ENCODE data around the gene RPL36A. TPM values are rescaled to one million over a fixed set of nuclear protein-coding genes. Genes with fewer than 3 reads are reported as not detected.

The RPL36A gene
- total and polyA plus RNA-seq, 2 of the 13 experiments (the other 11 are each of a cell fraction or from before 2014, with no cell fraction given): 1,152 to 1,716 TPM

DNA sequence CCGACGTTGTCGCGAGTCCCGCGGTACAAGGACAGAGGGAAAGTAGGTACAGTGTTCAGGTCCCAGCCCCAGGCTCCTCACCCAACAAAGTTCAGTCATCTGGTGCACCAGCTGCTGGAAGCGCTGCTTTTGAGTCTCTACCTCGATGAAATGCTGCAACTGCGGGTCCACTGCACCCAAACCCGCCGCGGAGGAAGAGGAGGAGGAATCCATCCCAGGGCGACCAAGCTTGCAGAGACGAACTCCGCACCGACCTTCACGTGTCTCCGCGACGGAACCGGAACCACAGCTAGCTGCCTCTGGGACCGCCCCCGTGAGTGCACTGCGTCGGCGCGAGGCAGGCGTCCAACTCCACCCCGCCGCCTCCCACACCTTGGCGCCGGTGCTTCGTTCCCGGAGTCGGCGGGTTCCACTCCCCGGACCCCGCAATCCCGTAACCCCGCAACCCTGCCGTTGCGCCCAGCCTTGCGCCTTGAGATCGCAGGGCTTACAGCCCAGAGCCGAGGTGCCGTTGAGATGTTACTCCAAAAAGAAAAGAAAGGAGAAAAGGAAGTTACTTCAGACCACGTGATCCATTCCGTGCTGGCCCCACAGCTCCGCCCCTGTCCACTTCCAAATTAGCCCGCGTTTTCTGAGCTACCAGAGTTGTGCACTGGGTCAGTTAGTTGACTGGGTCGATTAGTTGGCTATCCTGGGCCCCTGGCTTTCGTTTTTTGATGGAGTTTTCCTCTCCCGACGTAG, 42.2 kb upstream of the RPL36A start, which contains the start of gene TIMM8A (continued):
- TF ChIP-seq, protein P1, sequence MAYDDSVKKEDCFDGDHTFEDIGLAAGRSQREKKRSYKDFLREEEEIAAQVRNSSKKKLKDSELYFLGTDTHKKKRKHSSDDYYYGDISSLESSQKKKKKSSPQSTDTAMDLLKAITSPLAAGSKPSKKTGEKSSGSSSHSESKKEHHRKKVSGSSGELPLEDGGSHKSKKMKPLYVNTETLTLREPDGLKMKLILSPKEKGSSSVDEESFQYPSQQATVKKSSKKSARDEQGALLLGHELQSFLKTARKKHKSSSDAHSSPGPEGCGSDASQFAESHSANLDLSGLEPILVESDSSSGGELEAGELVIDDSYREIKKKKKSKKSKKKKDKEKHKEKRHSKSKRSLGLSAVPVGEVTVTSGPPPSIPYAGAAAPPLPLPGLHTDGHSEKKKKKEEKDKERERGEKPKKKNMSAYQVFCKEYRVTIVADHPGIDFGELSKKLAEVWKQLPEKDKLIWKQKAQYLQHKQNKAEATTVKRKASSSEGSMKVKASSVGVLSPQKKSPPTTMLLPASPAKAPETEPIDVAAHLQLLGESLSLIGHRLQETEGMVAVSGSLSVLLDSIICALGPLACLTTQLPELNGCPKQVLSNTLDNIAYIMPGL (CRISPR knock-in tag; IDR thresholded peaks at IDR 0.05; ENCODE audit: borderline replicate concordance in 1 of 2, low read depth in 1 of 2): peak; percentile 29 to 42; a peak in 1 of 4 replicates
- no peak for TF ChIP-seq REPIN1 (CRISPR knock-in tag; IDR thresholded peaks at IDR 0.05; ENCODE audit: borderline replicate concordance, low read depth)
- no peak for TF ChIP-seq CBX5 (CRISPR knock-in tag; IDR thresholded peaks at IDR 0.05; ENCODE audit: borderline replicate concordance)
- TF ChIP-seq TARDBP (CRISPR knock-in tag; IDR thresholded peaks at IDR 0.05): no peak
- TF ChIP-seq, protein P2, sequence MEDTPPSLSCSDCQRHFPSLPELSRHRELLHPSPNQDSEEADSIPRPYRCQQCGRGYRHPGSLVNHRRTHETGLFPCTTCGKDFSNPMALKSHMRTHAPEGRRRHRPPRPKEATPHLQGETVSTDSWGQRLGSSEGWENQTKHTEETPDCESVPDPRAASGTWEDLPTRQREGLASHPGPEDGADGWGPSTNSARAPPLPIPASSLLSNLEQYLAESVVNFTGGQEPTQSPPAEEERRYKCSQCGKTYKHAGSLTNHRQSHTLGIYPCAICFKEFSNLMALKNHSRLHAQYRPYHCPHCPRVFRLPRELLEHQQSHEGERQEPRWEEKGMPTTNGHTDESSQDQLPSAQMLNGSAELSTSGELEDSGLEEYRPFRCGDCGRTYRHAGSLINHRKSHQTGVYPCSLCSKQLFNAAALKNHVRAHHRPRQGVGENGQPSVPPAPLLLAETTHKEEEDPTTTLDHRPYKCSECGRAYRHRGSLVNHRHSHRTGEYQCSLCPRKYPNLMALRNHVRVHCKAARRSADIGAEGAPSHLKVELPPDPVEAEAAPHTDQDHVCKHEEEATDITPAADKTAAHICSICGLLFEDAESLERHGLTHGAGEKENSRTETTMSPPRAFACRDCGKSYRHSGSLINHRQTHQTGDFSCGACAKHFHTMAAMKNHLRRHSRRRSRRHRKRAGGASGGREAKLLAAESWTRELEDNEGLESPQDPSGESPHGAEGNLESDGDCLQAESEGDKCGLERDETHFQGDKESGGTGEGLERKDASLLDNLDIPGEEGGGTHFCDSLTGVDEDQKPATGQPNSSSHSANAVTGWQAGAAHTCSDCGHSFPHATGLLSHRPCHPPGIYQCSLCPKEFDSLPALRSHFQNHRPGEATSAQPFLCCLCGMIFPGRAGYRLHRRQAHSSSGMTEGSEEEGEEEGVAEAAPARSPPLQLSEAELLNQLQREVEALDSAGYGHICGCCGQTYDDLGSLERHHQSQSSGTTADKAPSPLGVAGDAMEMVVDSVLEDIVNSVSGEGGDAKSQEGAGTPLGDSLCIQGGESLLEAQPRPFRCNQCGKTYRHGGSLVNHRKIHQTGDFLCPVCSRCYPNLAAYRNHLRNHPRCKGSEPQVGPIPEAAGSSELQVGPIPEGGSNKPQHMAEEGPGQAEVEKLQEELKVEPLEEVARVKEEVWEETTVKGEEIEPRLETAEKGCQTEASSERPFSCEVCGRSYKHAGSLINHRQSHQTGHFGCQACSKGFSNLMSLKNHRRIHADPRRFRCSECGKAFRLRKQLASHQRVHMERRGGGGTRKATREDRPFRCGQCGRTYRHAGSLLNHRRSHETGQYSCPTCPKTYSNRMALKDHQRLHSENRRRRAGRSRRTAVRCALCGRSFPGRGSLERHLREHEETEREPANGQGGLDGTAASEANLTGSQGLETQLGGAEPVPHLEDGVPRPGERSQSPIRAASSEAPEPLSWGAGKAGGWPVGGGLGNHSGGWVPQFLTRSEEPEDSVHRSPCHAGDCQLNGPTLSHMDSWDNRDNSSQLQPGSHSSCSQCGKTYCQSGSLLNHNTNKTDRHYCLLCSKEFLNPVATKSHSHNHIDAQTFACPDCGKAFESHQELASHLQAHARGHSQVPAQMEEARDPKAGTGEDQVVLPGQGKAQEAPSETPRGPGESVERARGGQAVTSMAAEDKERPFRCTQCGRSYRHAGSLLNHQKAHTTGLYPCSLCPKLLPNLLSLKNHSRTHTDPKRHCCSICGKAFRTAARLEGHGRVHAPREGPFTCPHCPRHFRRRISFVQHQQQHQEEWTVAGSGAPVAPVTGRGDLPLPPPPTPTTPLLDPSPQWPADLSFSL (CRISPR knock-in tag; IDR thresholded peaks at IDR 0.05): no peak
- TF ChIP-seq ZNF451 (CRISPR knock-in tag; IDR thresholded peaks at IDR 0.05): no peak
- no peak for TF ChIP-seq RORA (CRISPR knock-in tag; IDR thresholded peaks at IDR 0.05)
- TF ChIP-seq, protein P3, sequence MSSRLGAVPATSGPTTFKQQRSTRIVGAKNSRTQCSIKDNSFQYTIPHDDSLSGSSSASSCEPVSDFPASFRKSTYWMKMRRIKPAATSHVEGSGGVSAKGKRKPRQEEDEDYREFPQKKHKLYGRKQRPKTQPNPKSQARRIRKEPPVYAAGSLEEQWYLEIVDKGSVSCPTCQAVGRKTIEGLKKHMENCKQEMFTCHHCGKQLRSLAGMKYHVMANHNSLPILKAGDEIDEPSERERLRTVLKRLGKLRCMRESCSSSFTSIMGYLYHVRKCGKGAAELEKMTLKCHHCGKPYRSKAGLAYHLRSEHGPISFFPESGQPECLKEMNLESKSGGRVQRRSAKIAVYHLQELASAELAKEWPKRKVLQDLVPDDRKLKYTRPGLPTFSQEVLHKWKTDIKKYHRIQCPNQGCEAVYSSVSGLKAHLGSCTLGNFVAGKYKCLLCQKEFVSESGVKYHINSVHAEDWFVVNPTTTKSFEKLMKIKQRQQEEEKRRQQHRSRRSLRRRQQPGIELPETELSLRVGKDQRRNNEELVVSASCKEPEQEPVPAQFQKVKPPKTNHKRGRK (CRISPR knock-in tag; IDR thresholded peaks at IDR 0.05): no peak
- TF ChIP-seq, protein P4, sequence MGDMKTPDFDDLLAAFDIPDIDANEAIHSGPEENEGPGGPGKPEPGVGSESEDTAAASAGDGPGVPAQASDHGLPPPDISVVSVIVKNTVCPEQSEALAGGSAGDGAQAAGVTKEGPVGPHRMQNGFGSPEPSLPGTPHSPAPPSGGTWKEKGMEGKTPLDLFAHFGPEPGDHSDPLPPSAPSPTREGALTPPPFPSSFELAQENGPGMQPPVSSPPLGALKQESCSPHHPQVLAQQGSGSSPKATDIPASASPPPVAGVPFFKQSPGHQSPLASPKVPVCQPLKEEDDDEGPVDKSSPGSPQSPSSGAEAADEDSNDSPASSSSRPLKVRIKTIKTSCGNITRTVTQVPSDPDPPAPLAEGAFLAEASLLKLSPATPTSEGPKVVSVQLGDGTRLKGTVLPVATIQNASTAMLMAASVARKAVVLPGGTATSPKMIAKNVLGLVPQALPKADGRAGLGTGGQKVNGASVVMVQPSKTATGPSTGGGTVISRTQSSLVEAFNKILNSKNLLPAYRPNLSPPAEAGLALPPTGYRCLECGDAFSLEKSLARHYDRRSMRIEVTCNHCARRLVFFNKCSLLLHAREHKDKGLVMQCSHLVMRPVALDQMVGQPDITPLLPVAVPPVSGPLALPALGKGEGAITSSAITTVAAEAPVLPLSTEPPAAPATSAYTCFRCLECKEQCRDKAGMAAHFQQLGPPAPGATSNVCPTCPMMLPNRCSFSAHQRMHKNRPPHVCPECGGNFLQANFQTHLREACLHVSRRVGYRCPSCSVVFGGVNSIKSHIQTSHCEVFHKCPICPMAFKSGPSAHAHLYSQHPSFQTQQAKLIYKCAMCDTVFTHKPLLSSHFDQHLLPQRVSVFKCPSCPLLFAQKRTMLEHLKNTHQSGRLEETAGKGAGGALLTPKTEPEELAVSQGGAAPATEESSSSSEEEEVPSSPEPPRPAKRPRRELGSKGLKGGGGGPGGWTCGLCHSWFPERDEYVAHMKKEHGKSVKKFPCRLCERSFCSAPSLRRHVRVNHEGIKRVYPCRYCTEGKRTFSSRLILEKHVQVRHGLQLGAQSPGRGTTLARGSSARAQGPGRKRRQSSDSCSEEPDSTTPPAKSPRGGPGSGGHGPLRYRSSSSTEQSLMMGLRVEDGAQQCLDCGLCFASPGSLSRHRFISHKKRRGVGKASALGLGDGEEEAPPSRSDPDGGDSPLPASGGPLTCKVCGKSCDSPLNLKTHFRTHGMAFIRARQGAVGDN (CRISPR knock-in tag; IDR thresholded peaks at IDR 0.05): peak; percentile 85
- no peak for TF ChIP-seq ZSCAN30 (CRISPR knock-in tag; IDR thresholded peaks at IDR 0.05)
- no peak for TF ChIP-seq ZNF225 (CRISPR knock-in tag; IDR thresholded peaks at IDR 0.05)
- TF ChIP-seq ZNF282 (IDR thresholded peaks at IDR 0.05; ENCODE audit: partially characterized antibody): no peak
- no peak for TF ChIP-seq SOX13 (IDR thresholded peaks at IDR 0.05)
- TF ChIP-seq SOX13 (CRISPR knock-in tag; conservative IDR thresholded peaks at IDR 0.05 in 1 of 2, IDR thresholded peaks at IDR 0.05 in 1 of 2): no peak
